Prostate gland (tissue), 2 donors: ENCODE data around the gene CHCHD10. TPM values are rescaled to one million over a fixed set of nuclear protein-coding genes. Genes with fewer than 3 reads are reported as not detected.

Experiments used
- DNase-seq: peaks from one replicate; pipeline ENCODE4 v3.0.0-alpha.2; 2019; ENCODE audit warnings: low spot score
- H3K27ac ChIP-seq, 2 donors: fragments of 200-600 bp; sonication (generic); 2 replicates each; pipeline ENCODE4 v1.5.1; 2017 to 2019
- H3K27me3 ChIP-seq: fragments of 200-600 bp; sonication (generic); replicated peaks from 2 replicates; pipeline ENCODE4 v1.5.1; 2019; ENCODE audit not compliant: insufficient read depth
- H3K36me3 ChIP-seq, 2 donors: fragments of 200-600 bp; sonication (generic); 1 replicate in 1 of 2; 2 replicates in 1 of 2; pipeline versions ENCODE4 v1.5.1 to v1.8.1; 2017 to 2019
- H3K4me1 ChIP-seq: fragments of 200-600 bp; sonication (generic); replicated peaks from 2 replicates; pipeline ENCODE4 v1.5.1; 2019
- H3K4me3 ChIP-seq, 2 donors: fragments of 200-600 bp; sonication (generic); 2 replicates each; pipeline ENCODE4 v1.5.1; 2017 to 2019
- H3K9me3 ChIP-seq: fragments of 200-600 bp; sonication (generic); 2 replicates; pipeline ENCODE4 v1.5.1; 2017
- CTCF ChIP-seq, 4 experiments: fragments of 200-600 bp in 2 of 4; fragments of 450-650 bp in 2 of 4; sonication (generic) in 2 of 4; IDR thresholded peaks; 1 replicate in 3 of 4; 2 replicates in 1 of 4; pipeline ENCODE4 v1.5.1; 2016 to 2019; ENCODE audit warnings: antibody characterized with exemption in 4 of 4, mild to moderate bottlenecking in 2 of 4, moderate library complexity in 2 of 4
- POLR2A ChIP-seq: fragments of 450-650 bp; IDR thresholded peaks from one replicate; pipeline ENCODE4 v1.6.1; 2016; ENCODE audit warnings: antibody characterized with exemption, mild to moderate bottlenecking
- POLR2AphosphoS5 ChIP-seq: sonication (generic); formaldehyde crosslinking; IDR thresholded peaks from one replicate; pipeline ENCODE4 v1.6.1; 2017; ENCODE audit warnings: antibody characterized with exemption
- WGBS: methylation state at CpG from one replicate; pipeline ENCODE4 v1.1.5; 2018; 5-methylcytosine and 5-hydroxymethylcytosine counted together
- intact Hi-C: fragments of 100-400 bp; cut with DNase I; formaldehyde crosslinking; loops from one replicate; pipeline ENCODE4 v1.14.2; 2022
- total RNA-seq, 2 donors: library from RNA; depleted of rRNA; stranded (reverse); fragments of >200 nt; gene quantifications; one replicate each; pipeline ENCODE4 v1.1.0, GENCODE V29; 2016

CHCHD10 gene
- total RNA-seq, 2 donors from 2014 or later: 17.3 to 59.3 TPM

- intact Hi-C loops: no loop called here
- DNase-seq: no peak
- Histone ChIP-seq H3K36me3 (no peaks in the 10 kb centered on the region), H3K4me1 (peaks cover 2% of the 10 kb centered on the region), H3K27me3 (no peaks in the 10 kb centered on the region), H3K27ac (no peak overlapping the region), H3K4me3 (no peak overlapping the region), H3K9me3 (no peaks in the 10 kb centered on the region)
- WGBS: 83% methylated on average over 9 of the region's 9 CpGs
- no peak for TF ChIP-seq POLR2AphosphoS5
Measured at GRCh38 chr22:23752090-23752691, 15.6 kb downstream of the CHCHD10 start.

- 17% methylated on average over 22 of the region's 22 CpGs for WGBS
- H3K4me1 ChIP-seq: peaks cover 2% of the 10 kb centered on the region
- H3K27ac ChIP-seq: peak overlapping the region; percentile 90 to 92
- H3K9me3 ChIP-seq: no peaks in the 10 kb centered on the region
- TF ChIP-seq POLR2A (no peak), POLR2AphosphoS5 (no peak), CTCF (IDR thresholded peaks at IDR 0.05) (no peak)
- H3K4me3 ChIP-seq: peak overlapping the region; percentile 66 to 80
- intact Hi-C loops: no loop called here
- H3K27me3 ChIP-seq: no peaks in the 10 kb centered on the region
- no peaks in the 10 kb centered on the region for H3K36me3 ChIP-seq
- DNase-seq: no peak
Measured at GRCh38 chr22:23751441-23751996, 16.3 kb downstream of the CHCHD10 start.

GRCh38 chr22:23750714-23751440 is 16.9 kb downstream of the CHCHD10 start, which contains the start of gene ZNF70:
TSS of gene ZNF70 (minus strand) at chr22:23751112. CDS start at chr22:23745140, 5,972 bp downstream.
- 0% methylated on average over 31 of the region's 78 CpGs for WGBS
- peak; percentile 46 for TF ChIP-seq POLR2A
- TF ChIP-seq CTCF (IDR thresholded peaks at IDR 0.05): peak in 1 of 4 experiments; percentile 5
- peak; percentile 32 for TF ChIP-seq POLR2AphosphoS5
- H3K4me3 ChIP-seq: peak within 1 kb of the TSS; percentile 66 to 80

GRCh38 chr22:23750367-23750713 is 17.4 kb downstream of the CHCHD10 start:
- Histone ChIP-seq H3K27ac (peak overlapping the region; percentile 90 to 92), H3K4me1 (peaks cover 2% of the 10 kb centered on the region), H3K9me3 (no peaks in the 10 kb centered on the region), H3K27me3 (no peaks in the 10 kb centered on the region), H3K4me3 (peak overlapping the region; percentile 66 to 80), H3K36me3 (no peaks in the 10 kb centered on the region)
- intact Hi-C loops: no loop called here
- TF ChIP-seq POLR2AphosphoS5 (no peak), CTCF (IDR thresholded peaks at IDR 0.05) (no peak), POLR2A (no peak)
- WGBS: 25% methylated on average over 5 of the region's 5 CpGs
- no peak for DNase-seq

More at GRCh38 chr22:23750714-23751440, 16.9 kb downstream of the CHCHD10 start, which contains the start of gene ZNF70:
- intact Hi-C loops: no loop called here
- Histone ChIP-seq H3K27me3 (no peaks in the 10 kb centered on the region), H3K27ac (peak within 1 kb of the TSS; percentile 90 to 92), H3K9me3 (no peaks in the 10 kb centered on the region), H3K4me1 (peaks cover 2% of the 10 kb centered on the region), H3K36me3 (no peaks in the 10 kb centered on the region)
- peak; percentile 92 for DNase-seq

GRCh38 chr22:23749841-23750301 is 17.9 kb downstream of the CHCHD10 start:
- WGBS: 33% methylated on average over 12 of the region's 12 CpGs
- no peak for TF ChIP-seq POLR2AphosphoS5
- TF ChIP-seq POLR2A: no peak
- TF ChIP-seq CTCF (IDR thresholded peaks at IDR 0.05): no peak
- Histone ChIP-seq H3K27me3 (no peaks in the 10 kb centered on the region), H3K4me1 (peaks cover 2% of the 10 kb centered on the region), H3K36me3 (peaks cover 0 to 4% of the 10 kb centered on the region in 2 donors), H3K27ac (no peak overlapping the region), H3K9me3 (no peaks in the 10 kb centered on the region), H3K4me3 (peak overlapping the region; percentile 66 to 80)
- DNase-seq: no peak
- intact Hi-C loops: no loop called here
